Body of pancreas (tissue), 4 donors: ENCODE data around the gene RGS10. TPM values are rescaled to one million over a fixed set of nuclear protein-coding genes. Genes with fewer than 3 reads are reported as not detected.
"Not testable (repeated sequence)": the region's sequence is repeated elsewhere in the genome, so short reads cannot be mapped to it uniquely, and the experiment has no call there.

ENCODE experiments used
- ATAC-seq: fragments of 150-250 bp; one replicate; pipeline ENCODE4 v1.9.1; 2016
- DNase-seq, 4 donors: peaks; one replicate each; pipeline ENCODE4 v3.0.0-alpha.2; 2019
- H3K27ac ChIP-seq, 4 donors: fragments of 200-600 bp; sonication (generic); 1 replicate in 3 of 4; 2 replicates in 1 of 4; pipeline versions ENCODE4 v1.5.1 to v1.6.1; 2016 to 2019; ENCODE audit warnings: mild to moderate bottlenecking in 1 of 4, mixed read lengths in 1 of 4, moderate library complexity in 1 of 4
- H3K27me3 ChIP-seq, 2 donors: fragments of 200-600 bp; sonication (generic); one replicate each; pipeline ENCODE4 v1.6.0; 2016; ENCODE audit warnings: mild to moderate bottlenecking in 1 of 2
- H3K36me3 ChIP-seq, 2 donors: fragments of 200-600 bp; sonication (generic); replicated peaks in 1 of 2; 2 replicates each; pipeline ENCODE4 v1.5.1; 2016; ENCODE audit warnings: low read depth in 2 of 2; ENCODE audit not compliant: insufficient read depth in 1 of 2
- H3K4me1 ChIP-seq: fragments of 200-600 bp; sonication (generic); one replicate; pipeline ENCODE4 v1.6.0; 2016
- H3K4me3 ChIP-seq, 2 donors: fragments of 200-600 bp; sonication (generic); 1 replicate in 1 of 2; 2 replicates in 1 of 2; pipeline ENCODE4 v1.5.1; 2016 to 2019
- H3K9me3 ChIP-seq, 3 donors: fragments of 200-600 bp; sonication (generic); 1 replicate in 2 of 3; 2 replicates in 1 of 3; pipeline ENCODE4 v1.5.1; 2016
- POLR2A ChIP-seq, 3 donors: fragments of 450-650 bp; IDR thresholded peaks; one replicate each; pipeline ENCODE4 v1.6.1; 2016; ENCODE audit warnings: antibody characterized with exemption in 3 of 3, mild to moderate bottlenecking in 2 of 3
- WGBS, 2 donors: methylation state at CpG; one replicate each; pipeline ENCODE4 v1.1.5; 2017; 5-methylcytosine and 5-hydroxymethylcytosine counted together
- intact Hi-C: fragments of 100-400 bp; cut with DNase I; formaldehyde crosslinking; loops from one replicate; pipeline ENCODE4 v1.15.1; 2023
- total RNA-seq, 2 donors: library from RNA; depleted of rRNA; stranded (reverse); fragments of >200 nt; gene quantifications; one replicate each; pipeline ENCODE4 v1.1.0, GENCODE V29; 2016
- TF ChIP-seq, protein P1 (sequence below), 7 experiments: fragments of 450-650 bp in 4 of 7; fragments of 200-600 bp in 3 of 7; sonication (generic) in 3 of 7; IDR thresholded peaks; one replicate each; pipeline ENCODE4 v1.5.1; 2016 to 2019; ENCODE audit warnings: antibody characterized with exemption in 7 of 7

RGS10 gene
- total RNA-seq, 2 donors from 2014 or later = 13.2 to 21.3 TPM

- ATAC-seq (no peak), DNase-seq (no peak)
- 83 to 84% methylated on average over 4 of the region's 4 CpGs for WGBS, 2 donors
- Histone ChIP-seq H3K9me3 (no peaks in the 10 kb centered on the region), H3K27me3 (no peaks in the 10 kb centered on the region), H3K4me3 (no peak overlapping the region), H3K4me1 (no peaks in the 10 kb centered on the region), H3K36me3 (no peaks in the 10 kb centered on the region), H3K27ac (no peak overlapping the region)
- TF ChIP-seq, protein P1, sequence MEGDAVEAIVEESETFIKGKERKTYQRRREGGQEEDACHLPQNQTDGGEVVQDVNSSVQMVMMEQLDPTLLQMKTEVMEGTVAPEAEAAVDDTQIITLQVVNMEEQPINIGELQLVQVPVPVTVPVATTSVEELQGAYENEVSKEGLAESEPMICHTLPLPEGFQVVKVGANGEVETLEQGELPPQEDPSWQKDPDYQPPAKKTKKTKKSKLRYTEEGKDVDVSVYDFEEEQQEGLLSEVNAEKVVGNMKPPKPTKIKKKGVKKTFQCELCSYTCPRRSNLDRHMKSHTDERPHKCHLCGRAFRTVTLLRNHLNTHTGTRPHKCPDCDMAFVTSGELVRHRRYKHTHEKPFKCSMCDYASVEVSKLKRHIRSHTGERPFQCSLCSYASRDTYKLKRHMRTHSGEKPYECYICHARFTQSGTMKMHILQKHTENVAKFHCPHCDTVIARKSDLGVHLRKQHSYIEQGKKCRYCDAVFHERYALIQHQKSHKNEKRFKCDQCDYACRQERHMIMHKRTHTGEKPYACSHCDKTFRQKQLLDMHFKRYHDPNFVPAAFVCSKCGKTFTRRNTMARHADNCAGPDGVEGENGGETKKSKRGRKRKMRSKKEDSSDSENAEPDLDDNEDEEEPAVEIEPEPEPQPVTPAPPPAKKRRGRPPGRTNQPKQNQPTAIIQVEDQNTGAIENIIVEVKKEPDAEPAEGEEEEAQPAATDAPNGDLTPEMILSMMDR (IDR thresholded peaks at IDR 0.05) = no peak
- TF ChIP-seq POLR2A (IDR thresholded peaks at IDR 0.05) = no peak
- intact Hi-C loops = no loop called here
Observed at GRCh38 chr10:119465085-119465484, 77.4 kb downstream of the RGS10 start.

- H3K4me3 ChIP-seq, H3K27ac ChIP-seq, H3K4me1 ChIP-seq, ATAC-seq, H3K27me3 ChIP-seq, intact Hi-C loops, H3K9me3 ChIP-seq, DNase-seq, H3K36me3 ChIP-seq: not testable (repeated sequence)
- WGBS, 2 donors = 68 to 94% methylated on average over 2 of the region's 2 CpGs
Observed at GRCh38 chr10:119463195-119463594, 79.3 kb downstream of the RGS10 start.

DNA sequence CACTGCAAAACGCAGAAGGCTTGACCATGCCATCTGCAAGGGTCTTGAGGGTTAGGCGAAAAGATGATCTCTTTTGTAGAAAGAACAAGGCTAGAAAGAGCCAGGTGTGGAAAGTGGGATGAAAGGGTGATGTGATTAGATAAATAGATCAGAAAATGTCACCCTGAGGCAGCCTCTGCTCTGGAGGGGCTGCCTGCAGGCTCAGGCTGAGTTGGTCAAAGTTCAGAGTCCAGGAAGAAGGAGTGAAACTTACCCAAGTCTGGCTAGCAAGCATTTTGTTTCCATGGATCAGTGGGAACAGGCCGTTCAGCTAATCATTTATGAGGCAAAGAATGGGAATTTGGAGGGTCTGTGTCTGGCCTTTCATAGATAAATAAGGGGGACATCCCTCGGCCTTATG, 79.7 kb downstream of the RGS10 start:
- no peaks in the 10 kb centered on the region for H3K36me3 ChIP-seq
- DNase-seq (no peak), ATAC-seq (no peak)
- H3K9me3 ChIP-seq = no peaks in the 10 kb centered on the region
- no peaks in the 10 kb centered on the region for H3K27me3 ChIP-seq
- intact Hi-C loops = no loop called here
- TF ChIP-seq POLR2A (IDR thresholded peaks at IDR 0.05) = no peak
- TF ChIP-seq, protein P1 (IDR thresholded peaks at IDR 0.05) = no peak
- H3K4me1 ChIP-seq = no peaks in the 10 kb centered on the region
- H3K4me3 ChIP-seq = no peak overlapping the region
- WGBS, 2 donors = 86 to 88% methylated on average over 4 of the region's 4 CpGs
- no peak overlapping the region for H3K27ac ChIP-seq

DNA sequence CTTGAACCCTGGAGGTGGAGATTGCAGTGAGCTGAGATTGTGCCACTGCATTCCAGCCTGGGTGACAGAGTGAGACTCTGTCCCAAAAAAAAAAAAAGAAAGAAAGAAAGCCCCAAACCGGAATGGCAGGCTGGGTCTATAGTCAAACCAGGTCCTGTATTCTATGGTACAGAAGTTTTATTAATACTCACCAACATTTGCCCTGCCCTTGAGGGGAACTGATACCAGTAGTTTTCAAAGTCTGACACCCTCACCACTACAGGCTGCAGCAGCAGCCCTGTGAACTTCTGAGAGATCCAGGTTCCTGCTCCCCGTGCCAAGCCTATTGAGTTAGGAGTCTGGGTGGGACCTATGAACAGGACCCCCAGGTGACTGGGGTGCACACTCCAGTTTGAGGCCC, 80.6 kb downstream of the RGS10 start:
- DNase-seq (no peak), ATAC-seq (no peak)
- H3K27ac ChIP-seq = no peak overlapping the region
- 83 to 85% methylated on average over 2 of the region's 2 CpGs for WGBS, 2 donors
- TF ChIP-seq, protein P1 (IDR thresholded peaks at IDR 0.05) = no peak
- TF ChIP-seq POLR2A (IDR thresholded peaks at IDR 0.05) = no peak
- H3K4me1 ChIP-seq = no peaks in the 10 kb centered on the region
- no peak overlapping the region for H3K4me3 ChIP-seq
- no peaks in the 10 kb centered on the region for H3K27me3 ChIP-seq
- H3K36me3 ChIP-seq = no peaks in the 10 kb centered on the region
- intact Hi-C loops = no loop called here
- no peaks in the 10 kb centered on the region for H3K9me3 ChIP-seq

GRCh38 chr10:119461380-119461779, 81.1 kb downstream of the RGS10 start:
- 87 to 91% methylated on average over 3 of the region's 3 CpGs for WGBS, 2 donors
- no peak for TF ChIP-seq POLR2A (IDR thresholded peaks at IDR 0.05)
- TF ChIP-seq, protein P1 (IDR thresholded peaks at IDR 0.05) = no peak
- no peak overlapping the region for H3K27ac ChIP-seq

More at GRCh38 chr10:119461380-119461779, 81.1 kb downstream of the RGS10 start:
- ATAC-seq (no peak), DNase-seq (no peak)
- H3K4me1 ChIP-seq = no peaks in the 10 kb centered on the region
- intact Hi-C loops = no loop called here
- no peaks in the 10 kb centered on the region for H3K27me3 ChIP-seq
- no peak overlapping the region for H3K4me3 ChIP-seq
- H3K9me3 ChIP-seq = no peaks in the 10 kb centered on the region
- H3K36me3 ChIP-seq = no peaks in the 10 kb centered on the region
